ENCODE measurements around the gene NEDD4L. TPM values are rescaled to one million over a fixed set of nuclear protein-coding genes. Genes with fewer than 3 reads are reported as not detected.

NEDD4L gene
- total RNA-seq, 1 experiment from 2014 or later, result 108 TPM

GRCh38 chr18:58135701-58136331 is 91.8 kb downstream of the NEDD4L start:
- BruUV-seq (replicated peaks), result no TSS peak
- intact Hi-C loops (cut with micrococcal nuclease), result loop anchor here (1.0 to 5.0 kb wide), 6 partner anchors 44 to 254 kb away; partner anchors contain the start of gene NEDD4L
- POLR2A ChIA-PET, result interaction anchor here (0.6 to 1.5 kb wide), 13 partner anchors 8 to 707 kb away, joined by 3 to 5 read pairs (median 3); no protein-coding TSS in a partner anchor

GRCh38 chr18:58136879-58137278 is 92.9 kb downstream of the NEDD4L start:
- no peak for TF ChIP-seq CTCF (IDR thresholded peaks at IDR 0.05; ENCODE audit: unreplicated experiment)
- ChIA-PET CTCF (interaction anchor here (0.7 to 2.2 kb wide), 16 partner anchors 10 to 255 kb away, joined by 3 to 16 read pairs (median 5); no protein-coding TSS in a partner anchor), POLR2A (interaction anchor here (1.0 to 1.5 kb wide), 2 partner anchors 24 to 46 kb away, joined by 3 read pairs; no protein-coding TSS in a partner anchor)
- no TSS peak for BruUV-seq (replicated peaks)
- Mint-ChIP-seq H3K4me3 (ENCODE audit: unreplicated experiment) (no peak overlapping the region), H3K27me3 (ENCODE audit: insufficient read depth, unreplicated experiment) (no peaks in the 10 kb centered on the region), H3K9me3 (ENCODE audit: unreplicated experiment) (no peaks in the 10 kb centered on the region), H3K36me3 (ENCODE audit: insufficient read depth, unreplicated experiment) (no peaks in the 10 kb centered on the region), H3K4me1 (ENCODE audit: insufficient read depth, unreplicated experiment) (peaks cover 3% of the 10 kb centered on the region), H3K27ac (ENCODE audit: low read depth, unreplicated experiment) (no peak overlapping the region)
- intact Hi-C loops (cut with micrococcal nuclease), result loop anchor here (1.0 to 5.0 kb wide), 5 partner anchors 85 to 255 kb away; partner anchors contain the start of gene NEDD4L
- no peak for DNase-seq (ENCODE audit: unreplicated experiment)

More at GRCh38 chr18:58135701-58136331, 91.8 kb downstream of the NEDD4L start:
- CTCF ChIA-PET, result interaction anchor here (0.6 to 2.2 kb wide), 41 partner anchors 9 to 1352 kb away, joined by 3 to 16 read pairs (median 4); no protein-coding TSS in a partner anchor
- no peak overlapping the region for H3K4me3 Mint-ChIP-seq (ENCODE audit: unreplicated experiment)
- H3K27me3 Mint-ChIP-seq (ENCODE audit: insufficient read depth, unreplicated experiment), result no peaks in the 10 kb centered on the region
- peak; percentile 64 for TF ChIP-seq CTCF (IDR thresholded peaks at IDR 0.05; ENCODE audit: unreplicated experiment)
- no peaks in the 10 kb centered on the region for H3K9me3 Mint-ChIP-seq (ENCODE audit: unreplicated experiment)
- H3K27ac Mint-ChIP-seq (ENCODE audit: low read depth, unreplicated experiment), result no peak overlapping the region
- peaks cover 3% of the 10 kb centered on the region for H3K4me1 Mint-ChIP-seq (ENCODE audit: insufficient read depth, unreplicated experiment)
- DNase-seq (ENCODE audit: unreplicated experiment), result peak; percentile 85
- no peaks in the 10 kb centered on the region for H3K36me3 Mint-ChIP-seq (ENCODE audit: insufficient read depth, unreplicated experiment)

- Mint-ChIP-seq H3K9me3 (ENCODE audit: unreplicated experiment) (no peaks in the 10 kb centered on the region), H3K27ac (ENCODE audit: low read depth, unreplicated experiment) (no peak overlapping the region), H3K4me3 (ENCODE audit: unreplicated experiment) (no peak overlapping the region), H3K4me1 (ENCODE audit: insufficient read depth, unreplicated experiment) (peaks cover 3% of the 10 kb centered on the region), H3K36me3 (ENCODE audit: insufficient read depth, unreplicated experiment) (no peaks in the 10 kb centered on the region), H3K27me3 (ENCODE audit: insufficient read depth, unreplicated experiment) (no peaks in the 10 kb centered on the region)
- POLR2A ChIA-PET, result no interaction called here
- CTCF ChIA-PET, result interaction anchor here (1.3 to 1.8 kb wide), 2 partner anchors 34 to 96 kb away, joined by 3 to 4 read pairs; partner anchors contain the start of gene NEDD4L
- intact Hi-C loops (cut with micrococcal nuclease), result loop anchor here (1.0 to 5.0 kb wide), 4 partner anchors 41 to 182 kb away; partner anchors contain the start of gene NEDD4L
- no peak for DNase-seq (ENCODE audit: unreplicated experiment)
- TF ChIP-seq CTCF (IDR thresholded peaks at IDR 0.05; ENCODE audit: unreplicated experiment), result no peak
- no TSS peak for BruUV-seq (replicated peaks)
These were observed 95.7 kb downstream of the NEDD4L start for GRCh38 chr18:58139459-58140386.

All from MCF 10A (cell line).